HepG2 (cell line): Measurements from ENCODE around the gene SBSN. TPM values are rescaled to one million over a fixed set of nuclear protein-coding genes. Genes with fewer than 3 reads are reported as not detected.

ENCODE experiments used
- CREB1 ChIP-seq, 2 experiments: fragments of 450-650 bp in 1 of 2; IDR thresholded peaks; 2 replicates each; pipeline ENCODE4 v1.6.1; 2016 to 2017; ENCODE audit warnings: control low read depth in 1 of 2, mild to moderate bottlenecking in 1 of 2, missing compliant biosample characterization in 1 of 2, missing genetic modification characterization in 1 of 2
- DPF2 ChIP-seq: sonication (generic); formaldehyde crosslinking; IDR thresholded peaks from 2 replicates; pipeline ENCODE4 v1.4.0; 2020; ENCODE audit warnings: mild to moderate bottlenecking, low read depth, missing genetic modification reagents, borderline replicate concordance
- NR2F2 ChIP-seq: IDR thresholded peaks from 2 replicates; pipeline ENCODE4 v1.6.1; 2012; ENCODE audit warnings: low read depth, inconsistent platforms, borderline replicate concordance
- PHB2 ChIP-seq: fragments of 450-650 bp; IDR thresholded peaks from 2 replicates; pipeline ENCODE4 v1.6.1; 2018; ENCODE audit not compliant: partially characterized antibody
- PHF20 ChIP-seq: sonication (generic); formaldehyde crosslinking; IDR thresholded peaks from 2 replicates; pipeline ENCODE4 v1.5.0; 2020; ENCODE audit warnings: mild to moderate bottlenecking, missing genetic modification reagents
- RXRA ChIP-seq: sonication (generic); formaldehyde crosslinking; IDR thresholded peaks from 2 replicates; pipeline ENCODE4 v1.5.1; 2020; ENCODE audit warnings: missing genetic modification reagents
- ZFP1 ChIP-seq: IDR thresholded peaks from 2 replicates; pipeline ENCODE4 v1.6.1; 2016
- ZFX ChIP-seq: sonication (generic); formaldehyde crosslinking; IDR thresholded peaks from 2 replicates; pipeline ENCODE4 v1.4.0; 2020; ENCODE audit warnings: mild to moderate bottlenecking, low read depth, missing genetic modification reagents, moderate library complexity
- ZNF317 ChIP-seq: sonication (generic); formaldehyde crosslinking; IDR thresholded peaks from 2 replicates; pipeline ENCODE4 v1.5.0; 2020; ENCODE audit warnings: mild to moderate bottlenecking, missing genetic modification reagents
- ZNF558 ChIP-seq: sonication (generic); formaldehyde crosslinking; IDR thresholded peaks from 2 replicates; pipeline ENCODE4 v1.9.0; 2022; ENCODE audit warnings: mild to moderate bottlenecking, missing genetic modification reagents, borderline replicate concordance
- ZNF674 ChIP-seq: sonication (generic); formaldehyde crosslinking; IDR thresholded peaks from 2 replicates; pipeline ENCODE4 v1.5.0; 2020; ENCODE audit warnings: low read depth, mild to moderate bottlenecking, missing genetic modification reagents
- polyA plus RNA-seq, 8 experiments: library from polyadenylated mRNA; depleted of rRNA in 3 of 8; stranded (reverse) in 7 of 8; unstranded in 1 of 8; fragments of >200 nt; fragmentation: Illumina TruSeq in 4 of 8; extraction: Trizol in 4 of 8; gene quantifications; 2 replicates each; pipeline versions ENCODE4 v1.2.1 to v1.2.3, GENCODE V29; 2011 to 2016; ENCODE audit warnings: low read depth in 4 of 8, missing spikeins in 1 of 8, mixed read lengths in 1 of 8; ENCODE audit not compliant: insufficient read depth in 1 of 8
- total RNA-seq, 5 experiments: library from RNA; depleted of rRNA; stranded (reverse); fragments of >200 nt; fragmentation: Illumina TruSeq; extraction: Trizol; gene quantifications; 2 replicates each; pipeline ENCODE4 v1.2.3, GENCODE V29; 2016; ENCODE audit warnings: low read depth in 1 of 5
- TF ChIP-seq, protein P1 (sequence below): sonication (generic); formaldehyde crosslinking; IDR thresholded peaks from 2 replicates; pipeline ENCODE4 v1.5.0; 2020; ENCODE audit warnings: mild to moderate bottlenecking, missing genetic modification reagents, borderline replicate concordance
- TF ChIP-seq, protein P2 (sequence below): sonication (generic); formaldehyde crosslinking; IDR thresholded peaks from 2 replicates; pipeline ENCODE4 v1.5.0; 2020; ENCODE audit warnings: missing genetic modification reagents
- TF ChIP-seq, protein P3 (sequence below): sonication (generic); formaldehyde crosslinking; IDR thresholded peaks from 2 replicates; pipeline ENCODE4 v1.5.1; 2020; ENCODE audit warnings: missing genetic modification reagents, mild to moderate bottlenecking, borderline replicate concordance
- TF ChIP-seq, protein P4 (sequence below): IDR thresholded peaks from 2 replicates; pipeline ENCODE4 v1.6.1; 2016; ENCODE audit warnings: low read depth, missing genetic modification reagents, missing compliant biosample characterization

The SBSN gene
- total and polyA plus RNA-seq, 2 of the 13 experiments (the other 11 are each of a cell fraction or from before 2014, with no cell fraction given), result not detected

DNA sequence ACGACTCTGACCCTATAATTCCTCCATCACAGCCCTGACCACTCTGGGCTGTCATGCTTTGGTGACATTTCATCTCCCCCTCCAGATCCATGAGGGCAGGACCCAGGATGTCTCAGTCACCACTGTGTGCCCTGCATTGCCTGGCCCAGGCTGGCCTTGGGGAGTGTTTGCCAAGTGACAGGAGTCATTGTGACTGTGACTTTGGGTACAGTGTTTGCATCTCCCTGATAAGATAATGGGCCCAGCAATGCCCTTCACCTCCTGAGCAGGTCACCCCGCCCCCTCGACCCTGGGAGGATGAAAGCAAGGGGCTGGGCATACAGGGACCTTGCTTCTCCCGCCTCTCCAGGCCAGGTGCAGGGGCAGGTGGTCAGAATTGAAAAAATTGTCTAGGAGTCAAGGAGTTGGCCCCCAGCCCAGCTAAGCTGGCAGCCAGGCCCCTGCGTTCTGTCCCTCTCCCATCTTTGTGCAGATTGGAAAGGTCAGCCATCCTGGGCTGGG is 41.2 kb upstream of the SBSN start (continued):
- TF ChIP-seq, protein P1, sequence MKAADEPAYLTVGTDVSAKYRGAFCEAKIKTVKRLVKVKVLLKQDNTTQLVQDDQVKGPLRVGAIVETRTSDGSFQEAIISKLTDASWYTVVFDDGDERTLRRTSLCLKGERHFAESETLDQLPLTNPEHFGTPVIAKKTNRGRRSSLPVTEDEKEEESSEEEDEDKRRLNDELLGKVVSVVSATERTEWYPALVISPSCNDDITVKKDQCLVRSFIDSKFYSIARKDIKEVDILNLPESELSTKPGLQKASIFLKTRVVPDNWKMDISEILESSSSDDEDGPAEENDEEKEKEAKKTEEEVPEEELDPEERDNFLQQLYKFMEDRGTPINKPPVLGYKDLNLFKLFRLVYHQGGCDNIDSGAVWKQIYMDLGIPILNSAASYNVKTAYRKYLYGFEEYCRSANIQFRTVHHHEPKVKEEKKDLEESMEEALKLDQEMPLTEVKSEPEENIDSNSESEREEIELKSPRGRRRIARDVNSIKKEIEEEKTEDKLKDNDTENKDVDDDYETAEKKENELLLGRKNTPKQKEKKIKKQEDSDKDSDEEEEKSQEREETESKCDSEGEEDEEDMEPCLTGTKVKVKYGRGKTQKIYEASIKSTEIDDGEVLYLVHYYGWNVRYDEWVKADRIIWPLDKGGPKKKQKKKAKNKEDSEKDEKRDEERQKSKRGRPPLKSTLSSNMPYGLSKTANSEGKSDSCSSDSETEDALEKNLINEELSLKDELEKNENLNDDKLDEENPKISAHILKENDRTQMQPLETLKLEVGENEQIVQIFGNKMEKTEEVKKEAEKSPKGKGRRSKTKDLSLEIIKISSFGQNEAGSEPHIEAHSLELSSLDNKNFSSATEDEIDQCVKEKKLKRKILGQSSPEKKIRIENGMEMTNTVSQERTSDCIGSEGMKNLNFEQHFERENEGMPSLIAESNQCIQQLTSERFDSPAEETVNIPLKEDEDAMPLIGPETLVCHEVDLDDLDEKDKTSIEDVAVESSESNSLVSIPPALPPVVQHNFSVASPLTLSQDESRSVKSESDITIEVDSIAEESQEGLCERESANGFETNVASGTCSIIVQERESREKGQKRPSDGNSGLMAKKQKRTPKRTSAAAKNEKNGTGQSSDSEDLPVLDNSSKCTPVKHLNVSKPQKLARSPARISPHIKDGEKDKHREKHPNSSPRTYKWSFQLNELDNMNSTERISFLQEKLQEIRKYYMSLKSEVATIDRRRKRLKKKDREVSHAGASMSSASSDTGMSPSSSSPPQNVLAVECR (CRISPR knock-in tag), result peak; percentile 58; the same call in 1 of the 2 replicates
- TF ChIP-seq PHF20 (CRISPR knock-in tag), result no peak
- no peak for TF ChIP-seq PHB2
- TF ChIP-seq, protein P2, sequence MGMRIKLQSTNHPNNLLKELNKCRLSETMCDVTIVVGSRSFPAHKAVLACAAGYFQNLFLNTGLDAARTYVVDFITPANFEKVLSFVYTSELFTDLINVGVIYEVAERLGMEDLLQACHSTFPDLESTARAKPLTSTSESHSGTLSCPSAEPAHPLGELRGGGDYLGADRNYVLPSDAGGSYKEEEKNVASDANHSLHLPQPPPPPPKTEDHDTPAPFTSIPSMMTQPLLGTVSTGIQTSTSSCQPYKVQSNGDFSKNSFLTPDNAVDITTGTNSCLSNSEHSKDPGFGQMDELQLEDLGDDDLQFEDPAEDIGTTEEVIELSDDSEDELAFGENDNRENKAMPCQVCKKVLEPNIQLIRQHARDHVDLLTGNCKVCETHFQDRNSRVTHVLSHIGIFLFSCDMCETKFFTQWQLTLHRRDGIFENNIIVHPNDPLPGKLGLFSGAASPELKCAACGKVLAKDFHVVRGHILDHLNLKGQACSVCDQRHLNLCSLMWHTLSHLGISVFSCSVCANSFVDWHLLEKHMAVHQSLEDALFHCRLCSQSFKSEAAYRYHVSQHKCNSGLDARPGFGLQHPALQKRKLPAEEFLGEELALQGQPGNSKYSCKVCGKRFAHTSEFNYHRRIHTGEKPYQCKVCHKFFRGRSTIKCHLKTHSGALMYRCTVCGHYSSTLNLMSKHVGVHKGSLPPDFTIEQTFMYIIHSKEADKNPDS (CRISPR knock-in tag), result peak; percentile 29; the same call in 1 of the 2 replicates
- peak; percentile 56; the same call in 1 of the 2 replicates for TF ChIP-seq DPF2 (CRISPR knock-in tag)
- no peak for TF ChIP-seq CREB1 (IDR thresholded peaks at IDR 0.05)
- 0 out of 2 replicates have a peak, but pooled peaks have one; percentile 52 for TF ChIP-seq CREB1 (CRISPR knock-in tag; IDR thresholded peaks at IDR 0.05)
- TF ChIP-seq ZFX (CRISPR knock-in tag), result peak; percentile 28; the same call in 1 of the 2 replicates
- TF ChIP-seq, protein P3, sequence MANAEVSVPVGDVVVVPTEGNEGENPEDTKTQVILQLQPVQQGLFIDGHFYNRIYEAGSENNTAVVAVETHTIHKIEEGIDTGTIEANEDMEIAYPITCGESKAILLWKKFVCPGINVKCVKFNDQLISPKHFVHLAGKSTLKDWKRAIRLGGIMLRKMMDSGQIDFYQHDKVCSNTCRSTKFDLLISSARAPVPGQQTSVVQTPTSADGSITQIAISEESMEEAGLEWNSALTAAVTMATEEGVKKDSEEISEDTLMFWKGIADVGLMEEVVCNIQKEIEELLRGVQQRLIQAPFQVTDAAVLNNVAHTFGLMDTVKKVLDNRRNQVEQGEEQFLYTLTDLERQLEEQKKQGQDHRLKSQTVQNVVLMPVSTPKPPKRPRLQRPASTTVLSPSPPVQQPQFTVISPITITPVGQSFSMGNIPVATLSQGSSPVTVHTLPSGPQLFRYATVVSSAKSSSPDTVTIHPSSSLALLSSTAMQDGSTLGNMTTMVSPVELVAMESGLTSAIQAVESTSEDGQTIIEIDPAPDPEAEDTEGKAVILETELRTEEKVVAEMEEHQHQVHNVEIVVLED (CRISPR knock-in tag), result peak; percentile 21; the same call in 1 of the 2 replicates
- 0 out of 2 replicates have a peak, but pooled peaks have one; percentile 46 for TF ChIP-seq ZFP1 (CRISPR knock-in tag)
- TF ChIP-seq ZNF317, result no peak
- peak; percentile 89; the same call in 1 of the 2 replicates for TF ChIP-seq NR2F2
- TF ChIP-seq ZNF558 (CRISPR knock-in tag), result peak; percentile 62; the same call in 1 of the 2 replicates
- no peak for TF ChIP-seq ZNF674 (CRISPR knock-in tag)
- peak; percentile 99 for TF ChIP-seq RXRA (CRISPR knock-in tag)
- TF ChIP-seq, protein P4, sequence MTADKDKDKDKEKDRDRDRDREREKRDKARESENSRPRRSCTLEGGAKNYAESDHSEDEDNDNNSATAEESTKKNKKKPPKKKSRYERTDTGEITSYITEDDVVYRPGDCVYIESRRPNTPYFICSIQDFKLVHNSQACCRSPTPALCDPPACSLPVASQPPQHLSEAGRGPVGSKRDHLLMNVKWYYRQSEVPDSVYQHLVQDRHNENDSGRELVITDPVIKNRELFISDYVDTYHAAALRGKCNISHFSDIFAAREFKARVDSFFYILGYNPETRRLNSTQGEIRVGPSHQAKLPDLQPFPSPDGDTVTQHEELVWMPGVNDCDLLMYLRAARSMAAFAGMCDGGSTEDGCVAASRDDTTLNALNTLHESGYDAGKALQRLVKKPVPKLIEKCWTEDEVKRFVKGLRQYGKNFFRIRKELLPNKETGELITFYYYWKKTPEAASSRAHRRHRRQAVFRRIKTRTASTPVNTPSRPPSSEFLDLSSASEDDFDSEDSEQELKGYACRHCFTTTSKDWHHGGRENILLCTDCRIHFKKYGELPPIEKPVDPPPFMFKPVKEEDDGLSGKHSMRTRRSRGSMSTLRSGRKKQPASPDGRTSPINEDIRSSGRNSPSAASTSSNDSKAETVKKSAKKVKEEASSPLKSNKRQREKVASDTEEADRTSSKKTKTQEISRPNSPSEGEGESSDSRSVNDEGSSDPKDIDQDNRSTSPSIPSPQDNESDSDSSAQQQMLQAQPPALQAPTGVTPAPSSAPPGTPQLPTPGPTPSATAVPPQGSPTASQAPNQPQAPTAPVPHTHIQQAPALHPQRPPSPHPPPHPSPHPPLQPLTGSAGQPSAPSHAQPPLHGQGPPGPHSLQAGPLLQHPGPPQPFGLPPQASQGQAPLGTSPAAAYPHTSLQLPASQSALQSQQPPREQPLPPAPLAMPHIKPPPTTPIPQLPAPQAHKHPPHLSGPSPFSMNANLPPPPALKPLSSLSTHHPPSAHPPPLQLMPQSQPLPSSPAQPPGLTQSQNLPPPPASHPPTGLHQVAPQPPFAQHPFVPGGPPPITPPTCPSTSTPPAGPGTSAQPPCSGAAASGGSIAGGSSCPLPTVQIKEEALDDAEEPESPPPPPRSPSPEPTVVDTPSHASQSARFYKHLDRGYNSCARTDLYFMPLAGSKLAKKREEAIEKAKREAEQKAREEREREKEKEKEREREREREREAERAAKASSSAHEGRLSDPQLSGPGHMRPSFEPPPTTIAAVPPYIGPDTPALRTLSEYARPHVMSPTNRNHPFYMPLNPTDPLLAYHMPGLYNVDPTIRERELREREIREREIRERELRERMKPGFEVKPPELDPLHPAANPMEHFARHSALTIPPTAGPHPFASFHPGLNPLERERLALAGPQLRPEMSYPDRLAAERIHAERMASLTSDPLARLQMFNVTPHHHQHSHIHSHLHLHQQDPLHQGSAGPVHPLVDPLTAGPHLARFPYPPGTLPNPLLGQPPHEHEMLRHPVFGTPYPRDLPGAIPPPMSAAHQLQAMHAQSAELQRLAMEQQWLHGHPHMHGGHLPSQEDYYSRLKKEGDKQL, result peak; percentile 82
